ENCODE measurements around the gene PHF23.

The PHF23 gene

GRCh38 chr17:7237761-7238419 lies 1.4 kb downstream of the PHF23 start:
- peak; percentile 69 for DNase-seq (ENCODE audit: low read depth)

- no peak for DNase-seq (ENCODE audit: low read depth)
Observed at GRCh38 chr17:7237266-7237760, 1.9 kb downstream of the PHF23 start.

- no peak for DNase-seq (ENCODE audit: low read depth)
Observed at GRCh38 chr17:7236808-7237207, 2.4 kb downstream of the PHF23 start.

- DNase-seq (ENCODE audit: low read depth) = no peak
Observed at GRCh38 chr17:7235693-7236665, 3.3 kb downstream of the PHF23 start.

- peak; percentile 89 for DNase-seq (ENCODE audit: low read depth)
Observed at GRCh38 chr17:7234083-7234951, 4.9 kb downstream of the PHF23 start, which contains the start of gene DVL2. Gene DVL2 (minus strand): TSS chr17:7234517. CDS start chr17:7234262, 255 bp downstream.

GRCh38 chr17:7233701-7234082 lies 5.6 kb downstream of the PHF23 start:
- no peak for DNase-seq (ENCODE audit: low read depth)

- no peak for DNase-seq (ENCODE audit: low read depth)
Observed at GRCh38 chr17:7232114-7232513, 7.1 kb downstream of the PHF23 start.

GRCh38 chr17:7229504-7229903 lies 9.8 kb downstream of the PHF23 start:
- DNase-seq (ENCODE audit: low read depth) = no peak

- no peak for DNase-seq (ENCODE audit: low read depth)
Observed at GRCh38 chr17:7228920-7229319, 10.3 kb downstream of the PHF23 start.

- DNase-seq (ENCODE audit: low read depth) = no peak
Observed at GRCh38 chr17:7226721-7227710, 12.2 kb downstream of the PHF23 start.

GRCh38 chr17:7225711-7226331 lies 13.4 kb downstream of the PHF23 start:
- DNase-seq (ENCODE audit: low read depth) = no peak

GRCh38 chr17:7224661-7225111 lies 14.6 kb downstream of the PHF23 start:
- no peak for DNase-seq (ENCODE audit: low read depth)

- no peak for DNase-seq (ENCODE audit: low read depth)
Observed at GRCh38 chr17:7224110-7224509, 15.1 kb downstream of the PHF23 start.

GRCh38 chr17:7223375-7223774 lies 15.9 kb downstream of the PHF23 start:
- no peak for DNase-seq (ENCODE audit: low read depth)

GRCh38 chr17:7222972-7223292 lies 16.3 kb downstream of the PHF23 start:
- no peak for DNase-seq (ENCODE audit: low read depth)

GRCh38 chr17:7222093-7222971 lies 16.9 kb downstream of the PHF23 start:
- DNase-seq (ENCODE audit: low read depth) = no peak

GRCh38 chr17:7221278-7222092 lies 17.8 kb downstream of the PHF23 start:
- DNase-seq (ENCODE audit: low read depth) = no peak

GRCh38 chr17:7220593-7221277 lies 18.5 kb downstream of the PHF23 start:
- DNase-seq (ENCODE audit: low read depth) = peak; percentile 37

Data from activated T-helper 1 cell treated with Interleukin-2 at 50 U/mL for 16 hours (primary cell).